ENCODE data around the gene PVALEF. TPM values are rescaled to one million over a fixed set of nuclear protein-coding genes. Genes with fewer than 3 reads are reported as not detected.

Gene PVALEF
- total RNA-seq, 1 donor from 2014 or later, result not detected

- TF ChIP-seq CTCF (IDR thresholded peaks at IDR 0.05) (no peak), POLR2A (IDR thresholded peaks at IDR 0.05) (no peak), POLR2AphosphoS5 (IDR thresholded peaks at IDR 0.05; ENCODE audit: insufficient read depth in 1 of 2, low read depth in 1 of 2) (no peak)
- H3K9me3 ChIP-seq, result no peaks in the 10 kb centered on the region
- no peaks in the 10 kb centered on the region for H3K36me3 ChIP-seq
- no peak overlapping the region for H3K4me3 ChIP-seq
- DNase-seq (ENCODE audit: extremely low spot score in 2 of 2), result no peak
- H3K27me3 ChIP-seq, result no peaks in the 10 kb centered on the region
- intact Hi-C loops (cut with DNase I), result no loop called here
- no peaks in the 10 kb centered on the region for H3K4me1 ChIP-seq
- H3K27ac ChIP-seq, result no peak overlapping the region
Measured at GRCh38 chr17:81136366-81136765, 28.9 kb upstream of the PVALEF start.

DNA sequence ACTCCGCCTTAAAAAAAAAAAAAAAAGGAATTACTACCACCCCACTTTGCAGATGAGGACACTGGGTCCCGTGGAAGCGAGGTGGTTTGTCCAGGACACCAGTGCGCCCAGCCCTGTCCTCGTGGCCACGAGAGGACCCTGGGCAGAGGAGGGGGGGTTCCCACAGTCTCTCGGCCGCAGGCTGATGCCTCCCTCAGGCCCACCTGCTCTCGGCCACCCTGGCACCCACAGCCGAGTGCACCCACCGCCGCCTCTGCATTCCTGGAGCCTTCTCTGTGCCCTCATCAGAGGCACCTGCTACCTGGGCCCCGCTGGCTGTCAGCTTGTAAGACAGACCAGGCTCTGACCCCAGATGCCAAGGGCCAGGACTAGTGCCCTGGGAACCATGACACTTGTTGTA, 28.1 kb upstream of the PVALEF start:
- no peaks in the 10 kb centered on the region for H3K9me3 ChIP-seq
- no peak for DNase-seq (ENCODE audit: extremely low spot score in 2 of 2)
- no peaks in the 10 kb centered on the region for H3K36me3 ChIP-seq
- no peak for TF ChIP-seq POLR2AphosphoS5 (IDR thresholded peaks at IDR 0.05; ENCODE audit: insufficient read depth in 1 of 2, low read depth in 1 of 2)
- no peak for TF ChIP-seq POLR2A (IDR thresholded peaks at IDR 0.05)
- no peak for TF ChIP-seq CTCF (IDR thresholded peaks at IDR 0.05)
- H3K4me3 ChIP-seq, result no peak overlapping the region
- no peak overlapping the region for H3K27ac ChIP-seq
- intact Hi-C loops (cut with DNase I), result no loop called here
- H3K4me1 ChIP-seq, result peaks cover under 1% of the 10 kb centered on the region
- H3K27me3 ChIP-seq, result no peaks in the 10 kb centered on the region

DNA sequence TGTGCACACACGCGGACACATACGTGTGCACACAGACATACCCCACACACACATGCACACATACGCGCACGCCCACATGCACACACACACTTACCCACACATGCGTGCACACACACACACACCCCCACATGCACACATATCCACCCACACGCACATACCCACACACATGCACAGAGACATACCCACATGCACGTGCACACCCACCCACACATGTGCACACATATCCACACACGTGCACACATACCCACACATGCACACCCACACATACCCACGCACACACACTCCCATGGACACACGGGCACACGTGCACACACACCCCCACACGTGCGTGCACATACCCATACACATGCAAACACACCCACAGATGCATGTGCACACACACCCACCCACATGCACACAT, 27.2 kb upstream of the PVALEF start:
- Histone ChIP-seq H3K27ac (no peak overlapping the region), H3K27me3 (no peaks in the 10 kb centered on the region), H3K4me1 (peaks cover 9% of the 10 kb centered on the region), H3K4me3 (no peak overlapping the region), H3K9me3 (no peaks in the 10 kb centered on the region), H3K36me3 (no peaks in the 10 kb centered on the region)
- TF ChIP-seq CTCF (IDR thresholded peaks at IDR 0.05) (no peak), POLR2A (IDR thresholded peaks at IDR 0.05) (no peak), POLR2AphosphoS5 (IDR thresholded peaks at IDR 0.05; ENCODE audit: insufficient read depth in 1 of 2, low read depth in 1 of 2) (no peak)
- intact Hi-C loops (cut with DNase I), result no loop called here
- DNase-seq (ENCODE audit: extremely low spot score in 2 of 2), result no peak

- Histone ChIP-seq H3K9me3 (no peaks in the 10 kb centered on the region), H3K27me3 (no peaks in the 10 kb centered on the region), H3K36me3 (no peaks in the 10 kb centered on the region), H3K4me1 (peaks cover 10% of the 10 kb centered on the region), H3K4me3 (no peak overlapping the region), H3K27ac (no peak overlapping the region)
- no peak for DNase-seq (ENCODE audit: extremely low spot score in 2 of 2)
- no peak for TF ChIP-seq CTCF (IDR thresholded peaks at IDR 0.05)
- no peak for TF ChIP-seq POLR2AphosphoS5 (IDR thresholded peaks at IDR 0.05; ENCODE audit: insufficient read depth in 1 of 2, low read depth in 1 of 2)
- no peak for TF ChIP-seq POLR2A (IDR thresholded peaks at IDR 0.05)
- intact Hi-C loops (cut with DNase I), result no loop called here
Measured at GRCh38 chr17:81138500-81138899, 26.8 kb upstream of the PVALEF start.

DNA sequence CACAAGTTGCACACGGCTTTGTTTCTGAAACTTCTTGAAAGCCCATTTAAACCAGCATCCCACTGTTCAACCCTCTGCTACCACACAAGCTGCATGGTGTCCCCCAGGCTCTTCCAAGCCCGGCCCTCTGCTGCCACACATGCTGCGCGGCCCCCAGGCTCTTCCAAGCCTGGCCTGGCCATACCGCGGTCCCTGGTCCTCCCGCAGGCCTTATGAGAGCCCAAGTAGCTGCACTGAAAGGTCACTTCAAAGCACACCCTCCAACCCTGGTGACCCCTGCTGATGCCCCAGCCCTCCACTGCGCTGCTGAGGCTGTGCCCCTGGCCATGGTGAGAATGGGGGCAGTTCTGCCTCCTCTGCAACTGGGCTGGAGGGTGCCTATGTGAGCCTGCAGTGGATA, 25.9 kb upstream of the PVALEF start:
- TF ChIP-seq POLR2A (IDR thresholded peaks at IDR 0.05) (no peak), POLR2AphosphoS5 (IDR thresholded peaks at IDR 0.05; ENCODE audit: insufficient read depth in 1 of 2, low read depth in 1 of 2) (no peak), CTCF (IDR thresholded peaks at IDR 0.05) (no peak)

More for the DNA sequence above, 25.9 kb upstream of the PVALEF start:
- DNase-seq (ENCODE audit: extremely low spot score in 2 of 2), result no peak
- Histone ChIP-seq H3K4me1 (peaks cover 10% of the 10 kb centered on the region), H3K9me3 (no peaks in the 10 kb centered on the region), H3K36me3 (no peaks in the 10 kb centered on the region), H3K27me3 (no peaks in the 10 kb centered on the region), H3K27ac (no peak overlapping the region), H3K4me3 (no peak overlapping the region)
- intact Hi-C loops (cut with DNase I), result no loop called here
